Heart right ventricle (tissue), 16 donors: ENCODE measurements around the gene PRPF4. TPM values are rescaled to one million over a fixed set of nuclear protein-coding genes. Genes with fewer than 3 reads are reported as not detected.

ENCODE experiments used
- ATAC-seq, 8 donors: fragments of 200-7000 bp; cut with Tn5 transposase; one replicate each; pipeline ENCODE4 v1.9.1; 2020; ENCODE audit warnings: mild to moderate bottlenecking in 8 of 8, moderate library complexity in 8 of 8, moderate number of reproducible peaks in 1 of 8
- DNase-seq, 2 donors: peaks; one replicate each; pipeline ENCODE4 v3.0.0-alpha.2; 2020
- H3K27ac ChIP-seq, 10 donors: fragments of 200-600 bp; sonication (generic) in 2 of 10; one replicate each; pipeline versions ENCODE4 v1.5.0 to v1.8.0; 2020 to 2022; ENCODE audit warnings: mild to moderate bottlenecking in 3 of 10
- H3K27me3 ChIP-seq, 7 donors: fragments of 200-600 bp; one replicate each; pipeline ENCODE4 v1.8.0; 2021 to 2022; ENCODE audit warnings: mild to moderate bottlenecking in 2 of 7
- H3K36me3 ChIP-seq, 9 donors: fragments of 200-600 bp; sonication (generic) in 1 of 9; one replicate each; pipeline versions ENCODE4 v1.5.0 to v1.8.0; 2020 to 2022; ENCODE audit warnings: mild to moderate bottlenecking in 2 of 9
- H3K4me1 ChIP-seq, 9 donors: fragments of 200-600 bp; sonication (generic) in 1 of 9; one replicate each; pipeline versions ENCODE4 v1.5.0 to v1.8.0; 2020 to 2022; ENCODE audit warnings: mild to moderate bottlenecking in 4 of 9
- H3K4me3 ChIP-seq, 10 donors: fragments of 200-600 bp; sonication (generic) in 2 of 10; one replicate each; pipeline versions ENCODE4 v1.5.0 to v1.8.0; 2020 to 2022; ENCODE audit warnings: mild to moderate bottlenecking in 7 of 10, moderate library complexity in 2 of 10
- H3K9me3 ChIP-seq, 11 donors: fragments of 200-600 bp in 10 of 11; sonication (generic) in 2 of 11; one replicate each; pipeline versions ENCODE4 v1.5.0 to v1.8.0; 2013 to 2022; ENCODE audit warnings: mild to moderate bottlenecking in 2 of 11, control low read depth in 1 of 11, moderate library complexity in 1 of 11
- WGBS, 2 donors: extraction: QIAGEN DNeasy Blood & Tissue Kit; methylation state at CpG; one replicate each; pipeline ENCODE4 v1.1.7; 2013; ENCODE audit warnings: inconsistent platforms in 1 of 2; 5-methylcytosine and 5-hydroxymethylcytosine counted together
- intact Hi-C, 10 donors: fragments of 100-400 bp; cut with DNase I; formaldehyde crosslinking; loops; one replicate each; pipeline versions ENCODE4 v1.11.1 to v1.14.2; 2022
- polyA plus RNA-seq, 2 donors: library from polyadenylated mRNA; stranded (reverse); fragments of 200-250 nt; gene quantifications; one replicate each; pipeline ENCODE4 v1.2.3, GENCODE V29; 2013
- total RNA-seq, 10 donors: library from RNA; stranded (reverse); fragmentation: NEBNext Ultra II Directional in 3 of 10; extraction: Animal tissue kit (Norgen Biotek cat#: 25700) in 3 of 10; gene quantifications; one replicate each; pipeline versions ENCODE4 v1.2.1 to v1.2.4, GENCODE V29; 2021 to 2023
- TF ChIP-seq, protein P1 (sequence below), 9 donors: fragments of 200-600 bp; sonication (generic) in 2 of 9; IDR thresholded peaks; one replicate each; pipeline versions ENCODE4 v1.5.0 to v1.8.0; 2021 to 2022; ENCODE audit warnings: antibody characterized with exemption in 9 of 9, mild to moderate bottlenecking in 5 of 9, moderate library complexity in 1 of 9
- donor health status: Arrhythmogenic right ventricular cardiomyopathy.
- donor health status: ischemic (EF 13 %, LVEDD 7.1; RV severe dilation, severe dysfunction).
- donor health status: healthy with polysubstance abuse.
- donor health status: DM: no; HTN: yes; CAD: no.
- donor health status: DM: no; HTN: no; CAD: no.
- donor health status: ischemic (EF 25% LVEDD 6.9; RV normal size, moderate dysfunction).
- donor health status: ischemic (EF 25% LVEDD 5.7; RV mildly dilated, moderate dysfunction).
- donor health status: healthy.
- donor health status: DM: yes; HTN: yes; CAD: no.
- donor health status: Ischemic cardiomyopathy.
- donor health status: ischemic (EF 35%, LVEDD 5.7; RV mildly dilated, moderate dysfunction).
- donor health status: nonischemic (EF 11% LVEDD 7.7; RV severe dilation, severe dysfunction).
- donor health status: DM: yes; HTN: yes; CAD: no.
- donor health status: PGD.
- donor health status: ischemic (EF 29% LVEDD 5.4; RV normal size, mild dysfunction).
- donor health status: nonischemic (EF 23%, LVEDD 6.1; RV moderate dilation, normal function).

The PRPF4 gene
- total and polyA plus RNA-seq, 12 donors: 5.3 to 17.2 (median 13.3) TPM

DNA sequence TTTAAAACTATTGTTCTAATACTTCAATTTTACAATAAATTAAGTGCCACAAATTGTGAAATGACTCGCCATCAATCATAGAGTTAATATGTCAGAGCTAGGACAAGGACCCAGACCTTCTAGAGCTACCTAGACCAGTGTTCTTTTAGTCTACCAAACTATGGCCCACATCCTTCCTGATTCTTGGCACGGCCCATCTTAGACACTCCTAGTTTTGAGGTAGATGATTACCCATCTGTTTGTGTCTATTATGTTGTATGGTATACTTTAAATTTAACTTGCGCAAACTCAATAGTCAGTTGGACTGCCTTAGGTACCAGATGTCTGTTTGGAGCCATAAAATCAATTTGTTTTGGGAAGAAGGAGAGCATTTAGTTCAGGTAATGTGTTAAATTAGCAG is 17.6 kb upstream of the PRPF4 start:
- H3K36me3 ChIP-seq: peaks cover 0 to 75% (median 20%) of the 10 kb centered on the region in 9 donors
- no peaks in the 10 kb centered on the region for H3K4me1 ChIP-seq
- DNase-seq: no peak
- H3K27ac ChIP-seq: no peak overlapping the region
- 95 to 96% methylated on average over 3 of the region's 3 CpGs for WGBS, 2 donors
- intact Hi-C loops: no loop called here
- no peaks in the 10 kb centered on the region for H3K9me3 ChIP-seq
- H3K27me3 ChIP-seq: no peaks in the 10 kb centered on the region
- TF ChIP-seq, protein P1, sequence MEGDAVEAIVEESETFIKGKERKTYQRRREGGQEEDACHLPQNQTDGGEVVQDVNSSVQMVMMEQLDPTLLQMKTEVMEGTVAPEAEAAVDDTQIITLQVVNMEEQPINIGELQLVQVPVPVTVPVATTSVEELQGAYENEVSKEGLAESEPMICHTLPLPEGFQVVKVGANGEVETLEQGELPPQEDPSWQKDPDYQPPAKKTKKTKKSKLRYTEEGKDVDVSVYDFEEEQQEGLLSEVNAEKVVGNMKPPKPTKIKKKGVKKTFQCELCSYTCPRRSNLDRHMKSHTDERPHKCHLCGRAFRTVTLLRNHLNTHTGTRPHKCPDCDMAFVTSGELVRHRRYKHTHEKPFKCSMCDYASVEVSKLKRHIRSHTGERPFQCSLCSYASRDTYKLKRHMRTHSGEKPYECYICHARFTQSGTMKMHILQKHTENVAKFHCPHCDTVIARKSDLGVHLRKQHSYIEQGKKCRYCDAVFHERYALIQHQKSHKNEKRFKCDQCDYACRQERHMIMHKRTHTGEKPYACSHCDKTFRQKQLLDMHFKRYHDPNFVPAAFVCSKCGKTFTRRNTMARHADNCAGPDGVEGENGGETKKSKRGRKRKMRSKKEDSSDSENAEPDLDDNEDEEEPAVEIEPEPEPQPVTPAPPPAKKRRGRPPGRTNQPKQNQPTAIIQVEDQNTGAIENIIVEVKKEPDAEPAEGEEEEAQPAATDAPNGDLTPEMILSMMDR (IDR thresholded peaks at IDR 0.05): no peak
- no peak for ATAC-seq
- no peak overlapping the region for H3K4me3 ChIP-seq

- Histone ChIP-seq H3K4me1 (no peaks in the 10 kb centered on the region), H3K36me3 (peaks cover 0 to 78% (median 20%) of the 10 kb centered on the region in 9 donors), H3K4me3 (no peak overlapping the region), H3K27ac (no peak overlapping the region), H3K27me3 (no peaks in the 10 kb centered on the region), H3K9me3 (no peaks in the 10 kb centered on the region)
- ATAC-seq (no peak), DNase-seq (no peak)
- TF ChIP-seq, protein P1 (IDR thresholded peaks at IDR 0.05): no peak
- intact Hi-C loops: no loop called here
- 52 to 53% methylated on average over 1 of the region's 1 CpG for WGBS, 2 donors
Observed at GRCh38 chr9:113258282-113258681, 17.2 kb upstream of the PRPF4 start.

DNA sequence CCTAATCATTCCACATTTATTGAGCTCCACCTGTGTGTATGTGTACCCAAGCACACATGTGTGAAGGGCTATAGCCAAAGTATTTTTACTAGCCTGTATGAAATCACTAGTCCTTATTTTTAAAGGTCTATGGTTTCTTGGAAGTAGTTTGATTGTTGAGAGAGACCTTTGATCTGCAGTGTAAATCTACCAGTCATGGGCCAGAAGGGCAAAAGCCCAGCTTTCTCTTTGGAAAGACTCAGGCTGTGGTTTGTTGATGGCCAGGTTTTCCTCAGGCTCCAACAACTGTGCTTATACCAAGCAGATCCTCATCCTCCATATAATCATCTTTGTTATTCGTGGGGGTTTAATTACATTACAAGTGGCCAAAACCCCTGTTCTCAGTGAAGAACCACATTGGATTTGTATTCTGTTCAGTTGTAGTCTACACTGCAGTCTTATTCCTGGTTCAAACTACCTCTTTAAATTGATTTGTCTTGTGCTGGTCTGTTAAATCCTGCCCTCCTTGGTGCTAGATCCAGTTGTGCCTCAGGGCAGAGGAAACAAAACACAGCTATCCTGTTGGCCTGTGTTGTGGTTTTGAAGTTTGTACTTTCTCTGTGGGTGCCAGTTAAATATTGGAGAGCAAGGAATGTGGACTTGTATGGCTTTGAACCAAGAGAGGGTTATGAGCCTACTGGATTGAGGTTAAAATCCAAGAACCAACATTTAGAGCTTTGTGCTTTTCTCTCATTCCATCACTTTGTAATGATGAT is 13.4 kb upstream of the PRPF4 start:
- ATAC-seq: no peak
- DNase-seq: no peak
- H3K27me3 ChIP-seq: no peaks in the 10 kb centered on the region
- no peak overlapping the region for H3K27ac ChIP-seq
- no peak overlapping the region for H3K4me3 ChIP-seq
- TF ChIP-seq, protein P1 (IDR thresholded peaks at IDR 0.05): no peak
- H3K9me3 ChIP-seq: no peaks in the 10 kb centered on the region
- no peaks in the 10 kb centered on the region for H3K4me1 ChIP-seq
- H3K36me3 ChIP-seq: peaks cover 0 to 85% (median 20%) of the 10 kb centered on the region in 9 donors
- intact Hi-C loops: no loop called here
- WGBS, 2 donors: 83 to 90% methylated on average over 1 of the region's 1 CpG

- intact Hi-C loops: no loop called here
- no peak overlapping the region for H3K4me3 ChIP-seq
- H3K36me3 ChIP-seq: peaks cover 0 to 85% (median 27%) of the 10 kb centered on the region in 9 donors
- DNase-seq (no peak), ATAC-seq (no peak)
- 87 to 92% methylated on average over 3 of the region's 3 CpGs for WGBS, 2 donors
- no peak overlapping the region for H3K27ac ChIP-seq
- TF ChIP-seq, protein P1 (IDR thresholded peaks at IDR 0.05): no peak
- H3K27me3 ChIP-seq: no peaks in the 10 kb centered on the region
- H3K9me3 ChIP-seq: no peaks in the 10 kb centered on the region
- H3K4me1 ChIP-seq: peaks cover 0 to 4% (median 0%) of the 10 kb centered on the region in 9 donors
Observed at GRCh38 chr9:113266174-113266573, 9.3 kb upstream of the PRPF4 start.
